GM20431 (cell line): ENCODE data around the gene MYBPHL.
"Not testable (repeated sequence)": the region's sequence is repeated elsewhere in the genome, so short reads cannot be mapped to it uniquely, and the experiment has no call there.

Experiments used
- in situ Hi-C: fragments of 300-500 bp; cut with MseI, MboI; formaldehyde crosslinking; loops from one replicate; pipeline ENCODE4 v1.15.0; 2020; ENCODE audit warnings: low sequenced_read_pairs; ENCODE audit not compliant: unreplicated experiment

The MYBPHL gene

DNA sequence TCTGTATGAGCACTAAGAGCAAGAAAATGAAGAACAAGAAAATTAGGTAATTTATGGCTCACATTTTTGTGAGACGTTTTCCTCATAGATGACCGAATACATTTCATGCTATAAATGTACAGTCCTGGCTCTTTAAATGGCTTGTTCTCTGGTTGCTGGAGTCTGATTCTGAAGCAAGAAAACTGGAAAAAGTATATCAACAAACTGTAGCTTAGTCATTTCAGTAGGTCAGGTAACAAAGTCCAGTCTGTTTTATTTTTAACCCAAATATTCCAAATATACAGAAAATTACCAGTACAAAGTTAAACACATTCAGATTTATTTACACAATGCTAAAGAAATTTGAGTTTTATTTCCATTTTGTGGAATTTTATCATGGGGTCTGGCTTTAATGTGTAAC, 2.5 kb upstream of the MYBPHL start:
- in situ Hi-C loops: no loop called here

GRCh38 chr1:109307274-109308021, 637 bp upstream of the MYBPHL start:
- in situ Hi-C loops: no loop called here

GRCh38 chr1:109305991-109306390, 820 bp downstream of the MYBPHL start:
- in situ Hi-C loops: not testable (repeated sequence)

DNA sequence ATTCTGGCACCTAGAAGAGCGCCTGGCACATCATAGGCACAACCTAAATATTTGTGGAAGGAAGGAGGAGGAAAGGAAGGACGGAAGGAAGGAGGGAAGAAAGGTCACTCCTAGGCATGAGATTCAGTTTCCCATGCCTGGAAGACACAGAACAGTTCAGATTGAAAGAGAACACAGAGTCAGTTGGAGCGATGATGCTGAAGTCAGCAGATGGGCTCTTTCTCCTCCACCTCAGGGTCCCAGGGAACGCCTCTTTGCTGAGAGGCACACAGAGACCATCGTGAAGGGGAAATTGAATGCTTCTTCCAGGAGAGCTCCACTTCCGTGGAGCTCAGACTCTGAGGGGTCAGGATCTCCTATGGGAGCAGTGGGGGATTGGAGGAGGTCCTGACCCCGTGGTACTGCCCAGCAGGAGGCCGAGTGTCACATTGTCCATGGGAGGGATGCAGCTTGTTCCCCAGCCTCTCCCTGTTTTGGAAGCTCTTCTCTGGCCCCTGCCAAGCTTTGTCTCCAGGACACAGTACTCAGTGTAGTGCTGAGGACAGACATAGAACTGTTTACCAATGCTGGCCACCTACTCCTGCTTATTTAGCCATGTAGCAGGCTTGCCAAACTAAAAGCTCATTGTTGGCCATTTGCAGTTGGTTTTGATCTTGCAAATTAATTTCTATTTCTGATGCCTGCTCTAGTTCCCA, 2.4 kb downstream of the MYBPHL start:
- in situ Hi-C loops: no loop called here

- in situ Hi-C loops: no loop called here
These were observed 4.9 kb downstream of the MYBPHL start for GRCh38 chr1:109301874-109302273.

GRCh38 chr1:109300650-109301151, 6.1 kb downstream of the MYBPHL start:
- in situ Hi-C loops: no loop called here

- in situ Hi-C loops: no loop called here
These were observed 7.1 kb downstream of the MYBPHL start for GRCh38 chr1:109299558-109300343.

- in situ Hi-C loops: no loop called here
These were observed 7.9 kb downstream of the MYBPHL start for GRCh38 chr1:109298666-109299557.

DNA sequence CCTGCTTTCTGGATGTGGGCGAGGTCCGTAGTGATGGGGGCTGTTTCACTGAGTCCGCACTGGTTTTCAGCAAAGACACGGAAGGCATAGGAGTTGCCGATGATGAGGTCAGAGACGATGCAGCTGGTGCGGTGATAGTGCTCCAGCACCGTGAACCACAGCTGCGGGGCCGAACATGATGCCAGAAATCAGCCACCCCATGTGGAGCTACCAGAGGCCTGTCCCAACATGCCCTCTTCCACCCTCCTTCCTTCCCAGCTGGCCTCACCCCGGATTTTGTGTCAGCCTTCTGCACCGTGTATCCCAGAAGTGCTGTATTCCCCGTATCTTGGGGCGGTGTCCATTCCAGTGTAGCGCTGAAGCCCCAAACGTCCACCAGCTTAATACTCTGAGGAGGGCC, 10.0 kb downstream of the MYBPHL start:
- in situ Hi-C loops: no loop called here

DNA sequence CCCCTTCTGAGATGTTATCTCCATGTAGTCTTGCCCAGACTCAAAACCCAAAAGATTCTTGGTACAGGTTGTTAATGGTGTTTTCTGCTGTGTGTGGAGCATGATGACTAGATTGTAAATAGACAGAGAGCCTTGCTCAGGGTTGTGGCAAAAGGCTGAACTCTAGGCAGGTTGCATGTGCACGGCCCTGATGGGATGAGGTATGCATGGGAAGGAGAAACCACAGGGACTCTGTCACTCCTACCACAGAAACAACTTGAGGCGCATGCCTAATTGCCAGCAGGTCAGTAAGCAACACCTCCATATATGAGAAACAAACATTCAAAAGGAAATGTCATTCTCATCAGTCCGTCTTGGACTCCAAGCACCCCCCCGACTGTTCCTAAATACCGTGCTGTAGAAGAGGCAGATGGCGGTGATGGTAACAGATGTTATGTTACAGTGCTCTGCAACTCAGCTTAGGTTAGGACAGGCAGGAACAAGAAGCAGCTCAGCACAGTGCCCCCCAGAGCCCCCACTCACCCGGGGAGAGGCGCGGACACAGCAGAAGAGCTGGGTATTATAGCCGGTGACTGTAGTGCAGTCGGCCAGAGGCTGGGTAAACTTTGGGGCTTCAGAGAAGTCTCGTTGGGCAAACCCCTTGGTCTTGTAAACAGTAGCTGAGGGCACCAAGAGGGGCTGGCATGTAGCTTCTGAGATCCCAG, 10.9 kb downstream of the MYBPHL start:
- in situ Hi-C loops: no loop called here

DNA sequence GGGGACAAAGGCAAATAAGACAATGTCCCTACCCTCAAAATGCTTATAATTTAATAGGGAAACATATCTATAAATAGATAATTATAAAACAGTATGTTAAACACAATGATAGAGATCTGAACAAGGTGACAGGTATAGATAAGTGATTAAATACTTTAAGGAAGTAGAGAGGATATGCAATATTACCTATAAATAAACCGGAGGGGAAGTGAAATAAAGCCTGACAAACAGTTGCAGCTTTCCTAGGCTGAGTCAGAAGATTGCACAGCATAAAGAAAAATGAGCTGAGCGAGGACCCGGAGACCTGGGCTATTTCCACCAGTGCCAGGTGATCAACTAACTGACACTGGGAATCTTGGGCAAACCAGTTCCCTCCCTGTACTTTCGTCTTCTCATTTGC, 12.3 kb downstream of the MYBPHL start:
- in situ Hi-C loops: no loop called here

- in situ Hi-C loops: no loop called here
These were observed 13.8 kb downstream of the MYBPHL start for GRCh38 chr1:109293026-109293425.

- in situ Hi-C loops: no loop called here
These were observed 14.4 kb downstream of the MYBPHL start for GRCh38 chr1:109292364-109292763.

GRCh38 chr1:109290998-109291397, 15.8 kb downstream of the MYBPHL start:
- in situ Hi-C loops: no loop called here

- in situ Hi-C loops: no loop called here
These were observed 16.7 kb downstream of the MYBPHL start for GRCh38 chr1:109290137-109290536.

- in situ Hi-C loops: not testable (repeated sequence)
These were observed 20.0 kb downstream of the MYBPHL start for GRCh38 chr1:109286762-109287161.

- in situ Hi-C loops: loop anchor here (5.0 kb wide), 1 partner anchor 118 kb away; no protein-coding TSS in a partner anchor
These were observed 22.8 kb downstream of the MYBPHL start for GRCh38 chr1:109283748-109284600.
